ENCODE measurements around the gene SUN2. TPM values are rescaled to one million over a fixed set of nuclear protein-coding genes. Genes with fewer than 3 reads are reported as not detected.

Gene SUN2
- total and polyA plus RNA-seq, 4 donors, result 58.6 to 220 (median 107) TPM

GRCh38 chr22:38760477-38761201 lies 4.8 kb upstream of the SUN2 start:
- Histone ChIP-seq H3K27me3 (ENCODE audit: control insufficient read depth in 3 of 3, insufficient read depth in 3 of 3, low read length in 2 of 3) (no peaks in the 10 kb centered on the region), H3K9me3 (ENCODE audit: control insufficient read depth in 4 of 4, insufficient read depth in 3 of 4, low read length in 3 of 4) (no peaks in the 10 kb centered on the region), H3K36me3 (ENCODE audit: control insufficient read depth in 4 of 4, insufficient read depth in 4 of 4, low read length in 4 of 4) (no peaks in the 10 kb centered on the region), H3K27ac (ENCODE audit: low read depth in 1 of 2, low read length in 1 of 2) (no peak overlapping the region), H3K4me1 (ENCODE audit: control insufficient read depth in 5 of 5, insufficient read depth in 5 of 5, low read length in 5 of 5) (peaks cover 0 to 13% (median 0%) of the 10 kb centered on the region in 5 donors), H3K4me3 (no peak overlapping the region), H3K9ac (ENCODE audit: insufficient read depth in 1 of 2, low read length in 2 of 2) (no peak overlapping the region)
- TF ChIP-seq CTCF (IDR thresholded peaks at IDR 0.05; ENCODE audit: control extremely low read depth, extremely low read depth), result no peak
- DNase-seq (peak in 1 of 3 donors; percentile 12), ATAC-seq (ENCODE audit: insufficient read depth, low FRiP score) (no peak)
- WGBS, 2 donors, result 85 to 95% methylated on average over 12 of the region's 12 CpGs

GRCh38 chr22:38759005-38759404 lies 3.2 kb upstream of the SUN2 start:
- H3K4me3 ChIP-seq, result no peak overlapping the region
- H3K27me3 ChIP-seq (ENCODE audit: control insufficient read depth in 3 of 3, insufficient read depth in 3 of 3, low read length in 2 of 3), result no peaks in the 10 kb centered on the region
- no peaks in the 10 kb centered on the region for H3K9me3 ChIP-seq (ENCODE audit: control insufficient read depth in 4 of 4, insufficient read depth in 3 of 4, low read length in 3 of 4)
- H3K27ac ChIP-seq (ENCODE audit: low read depth in 1 of 2, low read length in 1 of 2), result no peak overlapping the region
- H3K36me3 ChIP-seq (ENCODE audit: control insufficient read depth in 4 of 4, insufficient read depth in 4 of 4, low read length in 4 of 4), result no peaks in the 10 kb centered on the region
- 89 to 93% methylated on average over 7 of the region's 7 CpGs for WGBS, 2 donors
- no peak for TF ChIP-seq CTCF (IDR thresholded peaks at IDR 0.05; ENCODE audit: control extremely low read depth, extremely low read depth)
- peaks cover 0 to 20% (median 3%) of the 10 kb centered on the region in 5 donors for H3K4me1 ChIP-seq (ENCODE audit: control insufficient read depth in 5 of 5, insufficient read depth in 5 of 5, low read length in 5 of 5)
- ATAC-seq (ENCODE audit: insufficient read depth, low FRiP score) (no peak), DNase-seq (no peak)
- H3K9ac ChIP-seq (ENCODE audit: insufficient read depth in 1 of 2, low read length in 2 of 2), result no peak overlapping the region

- no peak for DNase-seq
- H3K9ac ChIP-seq (ENCODE audit: insufficient read depth in 1 of 2, low read length in 2 of 2), result no peak overlapping the region
- H3K4me1 ChIP-seq (ENCODE audit: control insufficient read depth in 5 of 5, insufficient read depth in 5 of 5, low read length in 5 of 5), result peaks cover 0 to 24% (median 5%) of the 10 kb centered on the region in 5 donors
- ATAC-seq (ENCODE audit: insufficient read depth, low FRiP score), result no peak
- no peak overlapping the region for H3K27ac ChIP-seq (ENCODE audit: low read depth in 1 of 2, low read length in 1 of 2)
- WGBS, 2 donors, result 81 to 86% methylated on average over 16 of the region's 16 CpGs
- H3K36me3 ChIP-seq (ENCODE audit: control insufficient read depth in 4 of 4, insufficient read depth in 4 of 4, low read length in 4 of 4), result no peaks in the 10 kb centered on the region
- no peak for TF ChIP-seq CTCF (IDR thresholded peaks at IDR 0.05; ENCODE audit: control extremely low read depth, extremely low read depth)
- no peaks in the 10 kb centered on the region for H3K27me3 ChIP-seq (ENCODE audit: control insufficient read depth in 3 of 3, insufficient read depth in 3 of 3, low read length in 2 of 3)
- no peak overlapping the region for H3K4me3 ChIP-seq
- no peaks in the 10 kb centered on the region for H3K9me3 ChIP-seq (ENCODE audit: control insufficient read depth in 4 of 4, insufficient read depth in 3 of 4, low read length in 3 of 4)
Observed at GRCh38 chr22:38758276-38758945, 2.6 kb upstream of the SUN2 start.
